Measurements from ENCODE around the gene APOF. TPM values are rescaled to one million over a fixed set of nuclear protein-coding genes. Genes with fewer than 3 reads are reported as not detected.
"Not testable (repeated sequence)": the region's sequence is repeated elsewhere in the genome, so short reads cannot be mapped to it uniquely, and the experiment has no call there.

APOF gene
- total RNA-seq, 1 experiment from 2014 or later, result not detected

- Histone ChIP-seq H3K9me2 (ENCODE audit: insufficient read depth) (no peaks in the 10 kb centered on the region), H2AFZ (no peak overlapping the region), H3F3A (ENCODE audit: insufficient read depth, low read depth) (no peaks in the 10 kb centered on the region), H3K4me3 (no peak overlapping the region), H3K79me2 (ENCODE audit: low read depth) (no peaks in the 10 kb centered on the region), H3K4me1 (replicated peaks; ENCODE audit: insufficient read depth) (no peaks in the 10 kb centered on the region), H3K36me3 (ENCODE audit: low read depth) (no peaks in the 10 kb centered on the region), H3K9me3 (ENCODE audit: insufficient read depth, low read depth) (no peaks in the 10 kb centered on the region), H3K27ac (no peak overlapping the region), H3K27me3 (ENCODE audit: insufficient read depth, low read depth) (no peaks in the 10 kb centered on the region), H4K20me1 (ENCODE audit: insufficient read depth) (no peaks in the 10 kb centered on the region), H3K4me2 (no peak overlapping the region)
- intact Hi-C loops (cut with micrococcal nuclease; ENCODE audit: unreplicated experiment), result no loop called here
- DNase-seq, result no peak
- TF ChIP-seq, protein P1, sequence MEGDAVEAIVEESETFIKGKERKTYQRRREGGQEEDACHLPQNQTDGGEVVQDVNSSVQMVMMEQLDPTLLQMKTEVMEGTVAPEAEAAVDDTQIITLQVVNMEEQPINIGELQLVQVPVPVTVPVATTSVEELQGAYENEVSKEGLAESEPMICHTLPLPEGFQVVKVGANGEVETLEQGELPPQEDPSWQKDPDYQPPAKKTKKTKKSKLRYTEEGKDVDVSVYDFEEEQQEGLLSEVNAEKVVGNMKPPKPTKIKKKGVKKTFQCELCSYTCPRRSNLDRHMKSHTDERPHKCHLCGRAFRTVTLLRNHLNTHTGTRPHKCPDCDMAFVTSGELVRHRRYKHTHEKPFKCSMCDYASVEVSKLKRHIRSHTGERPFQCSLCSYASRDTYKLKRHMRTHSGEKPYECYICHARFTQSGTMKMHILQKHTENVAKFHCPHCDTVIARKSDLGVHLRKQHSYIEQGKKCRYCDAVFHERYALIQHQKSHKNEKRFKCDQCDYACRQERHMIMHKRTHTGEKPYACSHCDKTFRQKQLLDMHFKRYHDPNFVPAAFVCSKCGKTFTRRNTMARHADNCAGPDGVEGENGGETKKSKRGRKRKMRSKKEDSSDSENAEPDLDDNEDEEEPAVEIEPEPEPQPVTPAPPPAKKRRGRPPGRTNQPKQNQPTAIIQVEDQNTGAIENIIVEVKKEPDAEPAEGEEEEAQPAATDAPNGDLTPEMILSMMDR (conservative IDR thresholded peaks at IDR 0.05), result no peak
- TF ChIP-seq EZH2 (IDR thresholded peaks at IDR 0.05; ENCODE audit: low read depth), result no peak
- ChIA-PET CTCF (interaction anchor here (0.6 kb wide), 1 partner anchor 94 kb away, joined by 3 read pairs; no protein-coding TSS in a partner anchor), POLR2A (ENCODE audit: unreplicated experiment) (no interaction called here)
- no TSS peak for BruUV-seq (replicated peaks)
Observed at GRCh38 chr12:56408799-56409417, 46.3 kb upstream of the APOF start.

DNA sequence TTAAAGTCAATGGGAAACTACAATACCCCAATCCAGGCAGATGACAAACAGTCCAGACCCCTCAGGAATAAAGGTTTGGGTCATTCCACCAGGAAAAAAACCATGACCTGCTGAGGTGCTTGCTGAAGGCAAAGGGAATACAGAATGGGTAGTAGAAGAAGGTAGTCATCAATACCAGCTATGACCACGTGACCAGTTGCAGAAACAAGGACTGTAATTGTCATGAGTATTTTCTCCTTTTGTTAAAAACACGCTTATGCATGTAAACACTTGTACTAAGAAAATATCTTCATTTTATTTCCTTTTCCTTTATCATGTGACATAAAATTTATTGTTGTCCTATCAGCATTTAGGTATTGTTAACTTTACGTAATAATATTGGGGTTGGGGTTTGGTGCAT, 41.6 kb upstream of the APOF start:
- H3K79me2 ChIP-seq (ENCODE audit: low read depth); H3K9me3 ChIP-seq (ENCODE audit: insufficient read depth, low read depth); H3K4me3 ChIP-seq; CTCF ChIA-PET; H3K4me2 ChIP-seq; POLR2A ChIA-PET (ENCODE audit: unreplicated experiment); H3K4me1 ChIP-seq (replicated peaks; ENCODE audit: insufficient read depth); H2AFZ ChIP-seq; DNase-seq; H3K27ac ChIP-seq; H3F3A ChIP-seq (ENCODE audit: insufficient read depth, low read depth); BruUV-seq (replicated peaks); intact Hi-C loops (cut with micrococcal nuclease; ENCODE audit: unreplicated experiment); H3K36me3 ChIP-seq (ENCODE audit: low read depth); H3K9me2 ChIP-seq (ENCODE audit: insufficient read depth); H4K20me1 ChIP-seq (ENCODE audit: insufficient read depth); H3K27me3 ChIP-seq (ENCODE audit: insufficient read depth, low read depth): not testable (repeated sequence)

- H3K9me3 ChIP-seq (ENCODE audit: insufficient read depth, low read depth); H3F3A ChIP-seq (ENCODE audit: insufficient read depth, low read depth); H3K9me2 ChIP-seq (ENCODE audit: insufficient read depth); DNase-seq; H3K27me3 ChIP-seq (ENCODE audit: insufficient read depth, low read depth); H3K4me3 ChIP-seq; H3K4me1 ChIP-seq (replicated peaks; ENCODE audit: insufficient read depth); H3K36me3 ChIP-seq (ENCODE audit: low read depth); H2AFZ ChIP-seq; H3K27ac ChIP-seq; H3K79me2 ChIP-seq (ENCODE audit: low read depth); intact Hi-C loops (cut with micrococcal nuclease; ENCODE audit: unreplicated experiment); CTCF ChIA-PET; H4K20me1 ChIP-seq (ENCODE audit: insufficient read depth); BruUV-seq (replicated peaks); H3K4me2 ChIP-seq: not testable (repeated sequence)
- POLR2A ChIA-PET (ENCODE audit: unreplicated experiment), result interaction anchor here (0.6 kb wide), 1 partner anchor 72 kb away, joined by 3 read pairs; no protein-coding TSS in a partner anchor
Observed at GRCh38 chr12:56401612-56402011, 39.0 kb upstream of the APOF start.

GRCh38 chr12:56401125-56401524, 38.5 kb upstream of the APOF start:
- intact Hi-C loops (cut with micrococcal nuclease; ENCODE audit: unreplicated experiment); CTCF ChIA-PET; BruUV-seq (replicated peaks); H3K27me3 ChIP-seq (ENCODE audit: insufficient read depth, low read depth); H3K9me2 ChIP-seq (ENCODE audit: insufficient read depth); POLR2A ChIA-PET (ENCODE audit: unreplicated experiment); H3K4me2 ChIP-seq; H2AFZ ChIP-seq; DNase-seq; H3F3A ChIP-seq (ENCODE audit: insufficient read depth, low read depth); H3K79me2 ChIP-seq (ENCODE audit: low read depth); H3K27ac ChIP-seq; H3K9me3 ChIP-seq (ENCODE audit: insufficient read depth, low read depth); H4K20me1 ChIP-seq (ENCODE audit: insufficient read depth); H3K4me3 ChIP-seq; H3K4me1 ChIP-seq (replicated peaks; ENCODE audit: insufficient read depth); H3K36me3 ChIP-seq (ENCODE audit: low read depth): not testable (repeated sequence)

DNA sequence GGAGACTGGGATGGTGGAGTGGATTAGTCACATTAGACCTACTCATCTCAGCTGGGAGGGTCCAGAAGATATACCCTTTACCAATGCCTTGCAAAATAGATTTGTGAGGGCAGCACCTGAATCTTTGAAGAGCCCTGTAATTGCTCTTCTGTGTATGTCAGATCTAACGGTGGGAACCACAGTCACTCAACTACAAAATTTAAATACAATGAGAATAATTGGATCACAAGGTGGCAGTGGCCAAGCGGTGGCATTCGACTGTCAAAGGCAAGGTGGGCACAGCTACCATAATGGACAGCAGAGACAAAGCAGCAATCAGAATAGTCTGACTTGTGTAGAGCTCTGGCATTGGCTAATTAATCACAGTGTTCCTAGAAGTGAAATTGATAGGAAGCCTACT, 36.8 kb upstream of the APOF start:
- BruUV-seq (replicated peaks); POLR2A ChIA-PET (ENCODE audit: unreplicated experiment); H3K27me3 ChIP-seq (ENCODE audit: insufficient read depth, low read depth); H3K79me2 ChIP-seq (ENCODE audit: low read depth); H3K4me2 ChIP-seq; intact Hi-C loops (cut with micrococcal nuclease; ENCODE audit: unreplicated experiment); H3K4me3 ChIP-seq; H4K20me1 ChIP-seq (ENCODE audit: insufficient read depth); H3K9me2 ChIP-seq (ENCODE audit: insufficient read depth); DNase-seq; H3F3A ChIP-seq (ENCODE audit: insufficient read depth, low read depth); H3K4me1 ChIP-seq (replicated peaks; ENCODE audit: insufficient read depth); H3K36me3 ChIP-seq (ENCODE audit: low read depth); CTCF ChIA-PET; H2AFZ ChIP-seq; H3K27ac ChIP-seq; H3K9me3 ChIP-seq (ENCODE audit: insufficient read depth, low read depth): not testable (repeated sequence)
